SK-N-SH (cell line): ENCODE data around the gene H6PD. TPM values are rescaled to one million over a fixed set of nuclear protein-coding genes. Genes with fewer than 3 reads are reported as not detected.

ENCODE experiments used
- CTCF ChIA-PET: fragments of 300-600, 350-600 bp; formaldehyde crosslinking; extraction: SDS; loops from one replicate; lab custom pipeline; 2021; lab: Yijun Ruan, JAX
- POLR2A ChIA-PET: fragments of 350-600 bp; sonication (Branson Sonifier 250); formaldehyde crosslinking; extraction: SDS; loops from one replicate; lab custom pipeline; 2020; ENCODE audit warnings: antibody characterized with exemption, inconsistent platforms; lab: Yijun Ruan, JAX
- DNase-seq: peaks from one replicate; pipeline ENCODE4 v3.0.0; 2012
- H2AFZ ChIP-seq: fragments of 200-600 bp; sonication (generic); 2 replicates; pipeline ENCODE4 v1.8.1; 2016; ENCODE audit warnings: antibody characterized with exemption, mild to moderate bottlenecking, low read depth
- H3F3A ChIP-seq: fragments of 200-600 bp; sonication (generic); replicated peaks from 2 replicates; pipeline ENCODE3; 2016; ENCODE audit warnings: antibody characterized with exemption, mild to moderate bottlenecking; ENCODE audit not compliant: insufficient read depth
- H3K27ac ChIP-seq, 2 experiments: fragments of 200-500 bp in 1 of 2; fragments of 200-600 bp in 1 of 2; sonication (Bioruptor generic) in 1 of 2; sonication (generic), shearing (Covaris generic) in 1 of 2; 2 replicates each; pipeline versions ENCODE4 v1.5.1 to v1.6.1; 2014 to 2016; ENCODE audit warnings: low read depth in 2 of 2, inconsistent platforms in 1 of 2, low read length in 1 of 2, mild to moderate bottlenecking in 1 of 2, mixed read lengths in 1 of 2
- H3K27me3 ChIP-seq: fragments of 200-600 bp; sonication (generic), shearing (Covaris generic); 2 replicates; pipeline ENCODE4 v1.6.1; 2016; ENCODE audit warnings: mixed run types; ENCODE audit not compliant: insufficient read depth
- H3K36me3 ChIP-seq, 2 experiments: fragments of 200-500 bp in 1 of 2; fragments of 200-600 bp in 1 of 2; sonication (Bioruptor generic) in 1 of 2; sonication (generic) in 1 of 2; replicated peaks in 1 of 2; 2 replicates each; pipeline versions ENCODE3 to v1.5.1; 2014 to 2016; ENCODE audit warnings: low read length in 1 of 2, mild to moderate bottlenecking in 1 of 2; ENCODE audit not compliant: insufficient read depth in 2 of 2, control insufficient read depth in 1 of 2
- H3K4me1 ChIP-seq, 2 experiments: fragments of 200-500 bp in 1 of 2; fragments of 200-600 bp in 1 of 2; sonication (Bioruptor generic) in 1 of 2; sonication (generic), shearing (Covaris generic) in 1 of 2; 2 replicates each; pipeline versions ENCODE4 v1.5.1 to v1.6.1; 2014 to 2016; ENCODE audit warnings: low read depth in 1 of 2, low read length in 1 of 2, mixed run types in 1 of 2; ENCODE audit not compliant: insufficient read depth in 2 of 2, control insufficient read depth in 1 of 2
- H3K4me2 ChIP-seq: fragments of 200-600 bp; sonication (generic), shearing (Covaris generic); 2 replicates; pipeline ENCODE4 v1.6.1; 2017; ENCODE audit warnings: mixed run types
- H3K4me3 ChIP-seq, 2 experiments: fragments of 200-500 bp in 1 of 2; fragments of 200-600 bp in 1 of 2; sonication (Bioruptor generic) in 1 of 2; sonication (generic), shearing (Covaris generic) in 1 of 2; 2 replicates each; pipeline versions ENCODE4 v1.5.1 to v1.8.1; 2014 to 2016; ENCODE audit warnings: low read depth in 2 of 2, inconsistent platforms in 1 of 2, low read length in 1 of 2, mild to moderate bottlenecking in 1 of 2, mixed read lengths in 1 of 2, moderate library complexity in 1 of 2
- H3K79me2 ChIP-seq: fragments of 200-600 bp; sonication (generic); 2 replicates; pipeline ENCODE4 v1.8.1; 2017; ENCODE audit warnings: mild to moderate bottlenecking; ENCODE audit not compliant: insufficient read depth
- H3K9ac ChIP-seq: fragments of 200-600 bp; sonication (generic); 2 replicates; pipeline ENCODE4 v1.6.1; 2017; ENCODE audit warnings: mixed run types
- H3K9me2 ChIP-seq: fragments of 200-600 bp; sonication (generic); 2 replicates; pipeline ENCODE4 v1.6.1; 2017; ENCODE audit warnings: mixed run types
- H3K9me3 ChIP-seq: fragments of 200-600 bp; sonication (generic); 2 replicates; pipeline ENCODE4 v1.6.1; 2017; ENCODE audit warnings: mixed run types, mild to moderate bottlenecking, moderate library complexity
- H4K20me1 ChIP-seq: fragments of 200-600 bp; sonication (generic); 2 replicates; pipeline ENCODE4 v1.6.1; 2017; ENCODE audit warnings: mild to moderate bottlenecking, mixed run types; ENCODE audit not compliant: insufficient read depth
- CHD2 ChIP-seq: fragments of 150-350 bp; IDR thresholded peaks from 2 replicates; pipeline ENCODE4 v1.6.1; 2018; ENCODE audit warnings: low read length; ENCODE audit not compliant: partially characterized antibody
- CTCF ChIP-seq: fragments of 200-600 bp; sonication (generic); IDR thresholded peaks from 2 replicates; pipeline ENCODE4 v1.6.1; 2017; ENCODE audit warnings: antibody characterized with exemption, mild to moderate bottlenecking, moderate library complexity
- EP300 ChIP-seq, 2 experiments: IDR thresholded peaks; 2 replicates each; pipeline versions ENCODE4 v1.4.0 to v1.6.1; 2012; ENCODE audit warnings: borderline replicate concordance in 1 of 2, low read depth in 1 of 2, low read length in 1 of 2
- EZH2phosphoT487 ChIP-seq: fragments of 200-600 bp; sonication (generic); IDR thresholded peaks from 2 replicates; pipeline ENCODE4 v1.6.1; 2017; ENCODE audit warnings: low read depth, mixed run types, mild to moderate bottlenecking, antibody characterized with exemption, moderate library complexity, borderline replicate concordance
- FOSL2 ChIP-seq: IDR thresholded peaks from 2 replicates; pipeline ENCODE4 v1.4.0; 2012; ENCODE audit warnings: low read depth, mild to moderate bottlenecking, moderate library complexity, borderline replicate concordance
- FOXJ3 ChIP-seq: sonication (generic); formaldehyde crosslinking; IDR thresholded peaks from 2 replicates; pipeline ENCODE4 v1.5.1; 2020; ENCODE audit warnings: mild to moderate bottlenecking, missing genetic modification reagents
- FOXM1 ChIP-seq: IDR thresholded peaks from 2 replicates; pipeline ENCODE4 v1.4.0; 2012; ENCODE audit warnings: low read depth, mild to moderate bottlenecking
- GABPA ChIP-seq: IDR thresholded peaks from 2 replicates; pipeline ENCODE4 v1.4.0; 2012; ENCODE audit warnings: low read depth, mild to moderate bottlenecking
- GATA2 ChIP-seq: sonication (generic); formaldehyde crosslinking; IDR thresholded peaks from 2 replicates; pipeline ENCODE4 v1.5.0; 2020; ENCODE audit warnings: mild to moderate bottlenecking, missing genetic modification reagents
- MEF2A ChIP-seq: IDR thresholded peaks from 2 replicates; pipeline ENCODE4 v1.4.0; 2012; ENCODE audit warnings: low read depth, borderline replicate concordance
- NFIC ChIP-seq: IDR thresholded peaks from 2 replicates; pipeline ENCODE4 v1.4.0; 2012; ENCODE audit warnings: borderline replicate concordance
- NRF1 ChIP-seq: IDR thresholded peaks from 2 replicates; pipeline ENCODE4 v1.6.1; 2012; ENCODE audit warnings: low read depth, mild to moderate bottlenecking, low read length
- POLR2AphosphoS5 ChIP-seq: IDR thresholded peaks from 2 replicates; pipeline ENCODE4 v1.6.1; 2012; ENCODE audit warnings: low read depth, low read length
- RCOR1 ChIP-seq: fragments of 150-350 bp; IDR thresholded peaks from 2 replicates; pipeline ENCODE4 v1.6.1; 2017; ENCODE audit warnings: antibody characterized with exemption, low read length
- SIN3A ChIP-seq: IDR thresholded peaks from 2 replicates; pipeline ENCODE4 v1.6.1; 2012; ENCODE audit warnings: low read depth, mild to moderate bottlenecking, low read length, moderate library complexity, borderline replicate concordance
- USF2 ChIP-seq: fragments of 150-350 bp; IDR thresholded peaks from 2 replicates; pipeline ENCODE4 v1.6.1; 2017; ENCODE audit warnings: antibody characterized with exemption, low read length, low read depth, borderline replicate concordance
- WGBS: methylation state at CpG from one replicate; pipeline ENCODE4 v1.1.6; 2017; ENCODE audit warnings: low lambda C conversion rate; 5-methylcytosine and 5-hydroxymethylcytosine counted together
- polyA plus RNA-seq, 3 experiments: library from polyadenylated mRNA; depleted of rRNA; stranded (reverse); fragments of >200 nt; gene quantifications; 2 replicates each; pipeline ENCODE4 v1.2.3, GENCODE V29; 2012
- TF ChIP-seq, protein P1 (sequence below): IDR thresholded peaks from 2 replicates; pipeline ENCODE4 v1.4.0; 2012; ENCODE audit warnings: low read depth, borderline replicate concordance
- TF ChIP-seq, protein P2 (sequence below): fragments of 150-350 bp; IDR thresholded peaks from 2 replicates; pipeline ENCODE4 v1.6.1; 2016; ENCODE audit warnings: mild to moderate bottlenecking, low read depth, low read length

H6PD gene
- polyA plus RNA-seq, 1 of the 3 experiments (the other 2 are of a cell fraction): 19.1 TPM

- Histone ChIP-seq H3K4me3 (peak overlapping the region; percentile 63 to 65), H3F3A (peaks cover 6% of the 10 kb centered on the region), H3K4me2 (peak overlapping the region; percentile 83; the same call in 1 of the 2 replicates), H4K20me1 (no peaks in the 10 kb centered on the region), H3K36me3 (peaks cover 0 to 6% of the 10 kb centered on the region in 2 experiments), H3K79me2 (peaks cover 34% of the 10 kb centered on the region), H3K9ac (peak overlapping the region; percentile 92), H3K27ac (peak overlapping the region; percentile 82 to 84), H2AFZ (no peak overlapping the region), H3K27me3 (no peaks in the 10 kb centered on the region), H3K9me3 (no peaks in the 10 kb centered on the region), H3K9me2 (no peaks in the 10 kb centered on the region), H3K4me1 (peaks cover 0 to 13% of the 10 kb centered on the region in 2 experiments; a peak in 1 of 4 replicates)
- WGBS: 0% methylated on average over 5 of the region's 28 CpGs
- TF ChIP-seq GATA2: no peak
- no peak for TF ChIP-seq NRF1
- TF ChIP-seq NFIC: no peak
- no peak for TF ChIP-seq FOXM1
- TF ChIP-seq GABPA: no peak
- no peak for TF ChIP-seq SIN3A
- no peak for TF ChIP-seq RCOR1
- no peak for TF ChIP-seq MEF2A
- TF ChIP-seq, protein P1, sequence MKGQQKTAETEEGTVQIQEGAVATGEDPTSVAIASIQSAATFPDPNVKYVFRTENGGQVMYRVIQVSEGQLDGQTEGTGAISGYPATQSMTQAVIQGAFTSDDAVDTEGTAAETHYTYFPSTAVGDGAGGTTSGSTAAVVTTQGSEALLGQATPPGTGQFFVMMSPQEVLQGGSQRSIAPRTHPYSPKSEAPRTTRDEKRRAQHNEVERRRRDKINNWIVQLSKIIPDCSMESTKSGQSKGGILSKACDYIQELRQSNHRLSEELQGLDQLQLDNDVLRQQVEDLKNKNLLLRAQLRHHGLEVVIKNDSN: no peak
- TF ChIP-seq EZH2phosphoT487: no peak
- TF ChIP-seq USF2: no peak
- no peak for TF ChIP-seq FOXJ3 (CRISPR knock-in tag)
- TF ChIP-seq, protein P2, sequence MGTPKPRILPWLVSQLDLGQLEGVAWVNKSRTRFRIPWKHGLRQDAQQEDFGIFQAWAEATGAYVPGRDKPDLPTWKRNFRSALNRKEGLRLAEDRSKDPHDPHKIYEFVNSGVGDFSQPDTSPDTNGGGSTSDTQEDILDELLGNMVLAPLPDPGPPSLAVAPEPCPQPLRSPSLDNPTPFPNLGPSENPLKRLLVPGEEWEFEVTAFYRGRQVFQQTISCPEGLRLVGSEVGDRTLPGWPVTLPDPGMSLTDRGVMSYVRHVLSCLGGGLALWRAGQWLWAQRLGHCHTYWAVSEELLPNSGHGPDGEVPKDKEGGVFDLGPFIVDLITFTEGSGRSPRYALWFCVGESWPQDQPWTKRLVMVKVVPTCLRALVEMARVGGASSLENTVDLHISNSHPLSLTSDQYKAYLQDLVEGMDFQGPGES: no peak
- no peak for TF ChIP-seq CHD2
- no peak for TF ChIP-seq POLR2AphosphoS5
- no peak for TF ChIP-seq CTCF
- TF ChIP-seq FOSL2: no peak
- TF ChIP-seq EP300 (IDR thresholded peaks at IDR 0.05; ENCODE audit: borderline replicate concordance in 1 of 2, low read depth in 1 of 2, low read length in 1 of 2): no peak
- DNase-seq: no peak
- ChIA-PET CTCF (interaction anchor here (0.6 to 4.9 kb wide), 20 partner anchors 9 to 372 kb away, joined by 3 to 31 read pairs (median 3); partner anchors contain the start of gene GPR157), POLR2A (interaction anchor here (0.8 kb wide), 1 partner anchor 17 kb away, joined by 3 read pairs; no protein-coding TSS in a partner anchor)
Observed at GRCh38 chr1:9235096-9235459, 504 bp downstream of the H6PD start.
